K562 treated with DMSO at 1 percent for 12 hours (cell line): ENCODE data around the gene CKS2. TPM values are rescaled to one million over a fixed set of nuclear protein-coding genes. Genes with fewer than 3 reads are reported as not detected.

Experiments
- total RNA-seq: library from RNA; unstranded; fragments of 300-600 nt; gene quantifications from 2 replicates; pipeline ENCODE4 v1.2.3, GENCODE V29; 2022; ENCODE audit not compliant: insufficient read depth

The CKS2 gene
- 185 and 201 TPM in 2 replicates for total RNA-seq

DNA sequence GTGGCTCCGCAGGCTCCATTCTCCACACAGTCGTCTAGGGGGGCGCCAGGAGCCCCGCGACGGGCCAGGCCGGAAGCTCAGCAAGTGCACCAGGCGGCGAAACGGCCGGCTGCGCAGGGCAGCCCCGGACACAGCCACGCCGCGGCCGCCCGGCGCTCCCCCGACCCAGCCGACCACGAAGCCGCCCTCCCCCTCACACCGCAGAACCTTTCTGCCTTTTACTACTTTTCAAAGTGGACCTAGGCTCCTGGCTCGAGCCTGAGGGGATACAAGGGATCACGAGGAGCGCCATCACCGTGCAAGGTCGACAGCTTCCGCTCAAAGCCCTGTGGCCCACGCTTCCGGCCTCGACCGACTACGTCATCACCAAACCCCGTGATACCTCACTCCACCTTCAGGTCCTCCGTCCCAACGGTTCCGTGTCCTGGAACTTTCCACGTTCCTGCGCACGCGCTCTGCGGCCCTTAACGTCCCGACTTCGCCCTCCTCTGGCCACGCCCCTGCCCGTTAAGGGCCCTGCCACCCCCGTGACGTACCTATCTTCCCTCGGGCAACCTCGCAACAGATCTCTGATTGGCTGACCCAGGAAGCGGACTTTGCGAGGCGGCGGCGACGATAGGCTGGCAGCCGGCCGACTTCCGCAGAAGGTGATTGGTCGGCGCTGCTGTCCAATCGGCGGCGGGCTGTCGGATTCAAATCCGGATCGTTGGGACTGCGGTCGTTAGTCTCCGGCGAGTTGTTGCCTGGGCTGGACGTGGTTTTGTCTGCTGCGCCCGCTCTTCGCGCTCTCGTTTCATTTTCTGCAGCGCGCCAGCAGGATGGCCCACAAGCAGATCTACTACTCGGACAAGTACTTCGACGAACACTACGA lies at the start of gene CKS2:
CKS2 (plus strand) TSS at position 721 of the 871 bp plus-strand sequence; CDS start at position 819, 98 bp downstream.

DNA sequence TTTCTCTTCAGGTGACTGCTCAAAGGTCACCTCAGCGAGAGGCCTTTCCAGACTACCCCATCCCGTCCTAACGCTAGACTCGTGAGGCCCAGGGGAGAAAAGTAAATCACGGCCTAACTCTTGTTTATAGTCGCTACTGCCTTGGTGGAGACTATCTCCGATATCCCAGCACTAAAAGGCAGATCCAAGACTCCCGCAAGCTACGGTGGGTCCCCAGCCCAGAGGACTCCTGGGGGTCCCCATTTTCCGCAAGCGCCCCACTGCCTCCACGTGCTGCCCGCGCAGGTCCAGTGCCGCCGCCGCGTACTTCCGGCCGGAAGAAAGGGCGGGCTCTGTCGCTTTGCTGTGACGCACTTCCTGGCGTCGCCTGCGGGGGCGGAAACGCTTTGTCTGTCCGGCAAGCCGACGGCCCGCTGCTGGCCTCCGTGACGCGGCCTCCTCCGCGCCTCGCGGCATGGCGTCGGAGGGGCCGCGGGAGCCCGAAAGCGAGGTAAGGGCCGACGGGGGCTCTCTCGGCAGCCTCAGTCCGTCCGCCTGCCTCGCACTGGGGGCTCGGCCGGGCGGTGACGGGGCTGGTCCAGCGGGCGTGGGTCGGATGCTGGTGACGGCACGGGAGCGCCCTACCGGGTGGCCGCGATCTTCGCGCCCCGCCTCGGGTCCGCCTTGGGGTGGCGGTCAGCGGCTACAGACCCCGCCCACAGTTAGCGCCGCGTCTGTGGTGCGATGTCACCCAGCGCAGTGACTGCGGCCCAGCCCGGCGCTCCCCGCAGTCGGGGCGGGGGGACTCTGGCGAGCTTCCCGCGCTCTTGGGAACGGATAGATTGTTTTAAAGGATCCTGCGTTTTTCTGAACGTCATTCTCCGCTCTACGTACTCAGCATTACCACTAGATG lies 7.4 kb downstream of the CKS2 start, which contains the start of gene SECISBP2:
SECISBP2 (plus strand) TSS at position 378 of the 892 bp plus-strand sequence; CDS start at position 455, 77 bp downstream.

Other genes with a start within 250 kb of the CKS2 start
- gene SHC3, start 132.4 kb upstream of the CKS2 start, total RNA-seq = not detected in 2 replicates
- 12.6 and 24.3 TPM in 2 replicates for gene SECISBP2, start 7.3 kb downstream of the CKS2 start, total RNA-seq
- 0.44 and 1.5 TPM in 2 replicates for gene SEMA4D, start 186.9 kb downstream of the CKS2 start, total RNA-seq